Erythroblast (primary cell): Measurements from ENCODE around the gene CCDC194.

Experiments used
- GATA1 ChIP-seq: IDR thresholded peaks from 2 replicates; pipeline ENCODE4 v1.6.1; 2011; ENCODE audit warnings: low read depth, mild to moderate bottlenecking, control low read depth, low read length, moderate library complexity
- POLR2A ChIP-seq: IDR thresholded peaks from 2 replicates; pipeline ENCODE4 v1.6.1; 2011; ENCODE audit warnings: mild to moderate bottlenecking, low read length

- TF ChIP-seq POLR2A: no peak
- no peak for TF ChIP-seq GATA1
Measured at GRCh38 chr19:17436874-17437267, 42.9 kb upstream of the CCDC194 start.
